GM23248 (cell line): ENCODE results near the gene BMAL2. TPM values are rescaled to one million over a fixed set of nuclear protein-coding genes. Genes with fewer than 3 reads are reported as not detected.

ENCODE experiments used
- DNase-seq: peaks from one replicate; pipeline ENCODE4 v3.0.0-alpha.2; 2015
- H2AFZ ChIP-seq: fragments of 200-600 bp; sonication (generic); 2 replicates; pipeline ENCODE4 v1.6.1; 2016; ENCODE audit warnings: antibody characterized with exemption
- H3F3A ChIP-seq: fragments of 200-600 bp; sonication (generic); 2 replicates; pipeline ENCODE4 v1.6.1; 2016; ENCODE audit warnings: mild to moderate bottlenecking, antibody characterized with exemption, mixed run types; ENCODE audit not compliant: insufficient read depth
- H3K27ac ChIP-seq: fragments of 200-600 bp; sonication (generic); 2 replicates; pipeline ENCODE4 v1.5.1; 2016; ENCODE audit warnings: mild to moderate bottlenecking
- H3K27me3 ChIP-seq: fragments of 200-600 bp; sonication (generic); replicated peaks from 2 replicates; pipeline ENCODE4 v1.6.1; 2016; ENCODE audit warnings: mild to moderate bottlenecking; ENCODE audit not compliant: insufficient read depth
- H3K36me3 ChIP-seq: fragments of 200-600 bp; sonication (generic); 2 replicates; pipeline ENCODE4 v1.6.1; 2016; ENCODE audit warnings: low read depth, mild to moderate bottlenecking
- H3K4me1 ChIP-seq: fragments of 200-600 bp; sonication (generic); 2 replicates; pipeline ENCODE4 v1.6.1; 2016; ENCODE audit warnings: mild to moderate bottlenecking; ENCODE audit not compliant: insufficient read depth
- H3K4me2 ChIP-seq: fragments of 200-600 bp; sonication (generic); one replicate; pipeline ENCODE4 v1.6.1; 2016; ENCODE audit warnings: mild to moderate bottlenecking; ENCODE audit not compliant: unreplicated experiment
- H3K4me3 ChIP-seq: fragments of 200-600 bp; sonication (generic); 2 replicates; pipeline ENCODE4 v1.5.1; 2016; ENCODE audit warnings: mild to moderate bottlenecking
- H3K79me2 ChIP-seq: fragments of 200-600 bp; sonication (generic); 2 replicates; pipeline ENCODE4 v1.6.1; 2016; ENCODE audit warnings: mild to moderate bottlenecking; ENCODE audit not compliant: insufficient read depth
- H3K9ac ChIP-seq: fragments of 200-600 bp; sonication (generic); 2 replicates; pipeline ENCODE4 v1.6.1; 2016; ENCODE audit warnings: mild to moderate bottlenecking
- H3K9me2 ChIP-seq: fragments of 200-600 bp; sonication (generic); 2 replicates; pipeline ENCODE4 v1.6.1; 2016; ENCODE audit warnings: mixed run types, mild to moderate bottlenecking, moderate library complexity; ENCODE audit not compliant: insufficient read depth
- H3K9me3 ChIP-seq: fragments of 200-600 bp; sonication (generic); one replicate; pipeline ENCODE4 v1.6.1; 2017; ENCODE audit warnings: low read depth
- H4K20me1 ChIP-seq: fragments of 200-600 bp; sonication (generic); 2 replicates; pipeline ENCODE4 v1.6.0; 2016; ENCODE audit not compliant: insufficient read depth
- EZH2 ChIP-seq: fragments of 200-600 bp; sonication (generic); IDR thresholded peaks from 2 replicates; pipeline ENCODE4 v1.6.1; 2018; ENCODE audit warnings: antibody characterized with exemption, mild to moderate bottlenecking; ENCODE audit not compliant: insufficient read depth, poor library complexity, severe bottlenecking
- EZH2phosphoT487 ChIP-seq: fragments of 200-600 bp; sonication (generic); IDR thresholded peaks from 2 replicates; pipeline ENCODE4 v1.6.1; 2018; ENCODE audit warnings: antibody characterized with exemption, moderate library complexity, mild to moderate bottlenecking, low read depth; ENCODE audit not compliant: insufficient read depth
- WGBS, 2 experiments: methylation state at CpG; one replicate each; pipeline ENCODE4 v1.1.6; 2015 to 2017; ENCODE audit warnings: low lambda C conversion rate in 2 of 2, low coverage in 1 of 2; ENCODE audit errors: missing lambda C conversion rate in 2 of 2; 5-methylcytosine and 5-hydroxymethylcytosine counted together
- in situ Hi-C: fragments of 300-500 bp; cut with MboI; formaldehyde crosslinking; loops from 2 replicates; pipeline ENCODE4 v1.15.0; 2020
- polyA plus RNA-seq: library from polyadenylated mRNA; unstranded; fragments of >200 nt; fragmentation: Nextera tagmentation; extraction: Ambion mirVana; gene quantifications from 2 replicates; pipeline ENCODE4 v1.2.1, GENCODE V29; 2016
- total RNA-seq: library from RNA; depleted of rRNA; stranded (reverse); fragments of >200 nt; shearing (Covaris generic); gene quantifications from 2 replicates; pipeline ENCODE4 v1.2.3, GENCODE V29; 2014

The BMAL2 gene
- total and polyA plus RNA-seq, 2 experiments from 2014 or later, result 14.9 to 27.3 TPM

- Histone ChIP-seq H3K9me2 (no peaks in the 10 kb centered on the region), H3K27me3 (no peaks in the 10 kb centered on the region), H4K20me1 (no peaks in the 10 kb centered on the region), H3K27ac (no peak overlapping the region), H3K9ac (no peak overlapping the region), H3F3A (peaks cover 13% of the 10 kb centered on the region; the same call in 1 of the 2 replicates), H2AFZ (no peak overlapping the region), H3K79me2 (no peaks in the 10 kb centered on the region), H3K4me3 (no peak overlapping the region), H3K4me2 (no peak overlapping the region), H3K4me1 (no peaks in the 10 kb centered on the region), H3K9me3 (no peaks in the 10 kb centered on the region), H3K36me3 (peaks cover 24% of the 10 kb centered on the region)
- in situ Hi-C loops, result loop anchor here (10.0 kb wide), 1 partner anchor 295 kb away; the partner anchor contains the start of gene TM7SF3
- whole genome bisulfite sequencing, 2 experiments, result 95 to 96% methylated on average over 2 of the region's 2 CpGs
- no peak for TF ChIP-seq EZH2
- no peak for TF ChIP-seq EZH2phosphoT487
- no peak for DNase-seq
Observed at GRCh38 chr12:27309293-27309994, 23.2 kb upstream of the BMAL2 start.

- H3K4me3 ChIP-seq, result no peak overlapping the region
- 98 to 100% methylated on average over 1 of the region's 1 CpG for WGBS, 2 experiments
- TF ChIP-seq EZH2phosphoT487, result no peak
- no peak for TF ChIP-seq EZH2
- no peaks in the 10 kb centered on the region for H4K20me1 ChIP-seq
- no peaks in the 10 kb centered on the region for H3K9me3 ChIP-seq
- no peaks in the 10 kb centered on the region for H3K4me1 ChIP-seq
- no peak overlapping the region for H2AFZ ChIP-seq
- H3K9ac ChIP-seq, result no peak overlapping the region
- peaks cover 11% of the 10 kb centered on the region; the same call in 1 of the 2 replicates for H3F3A ChIP-seq
- no peak for DNase-seq
- H3K27ac ChIP-seq, result no peak overlapping the region
- H3K9me2 ChIP-seq, result no peaks in the 10 kb centered on the region
- no peaks in the 10 kb centered on the region for H3K27me3 ChIP-seq
- peaks cover 27% of the 10 kb centered on the region for H3K36me3 ChIP-seq
- in situ Hi-C loops, result loop anchor here (10.0 kb wide), 2 partner anchors 175 to 295 kb away; partner anchors contain the start of gene TM7SF3
- no peaks in the 10 kb centered on the region for H3K79me2 ChIP-seq
- no peak overlapping the region for H3K4me2 ChIP-seq
Observed at GRCh38 chr12:27309995-27310315, 22.7 kb upstream of the BMAL2 start.

- peaks cover 36% of the 10 kb centered on the region; the same call in 1 of the 2 replicates for H3F3A ChIP-seq
- H2AFZ ChIP-seq, result no peak overlapping the region
- no peaks in the 10 kb centered on the region for H3K9me3 ChIP-seq
- peaks cover 13% of the 10 kb centered on the region for H3K4me1 ChIP-seq
- TF ChIP-seq EZH2phosphoT487 (no peak), EZH2 (no peak)
- in situ Hi-C loops, result loop anchor here (10.0 kb wide), 1 partner anchor 182 kb away; no protein-coding TSS in a partner anchor
- no peak for DNase-seq
- H3K79me2 ChIP-seq, result no peaks in the 10 kb centered on the region
- H3K27ac ChIP-seq, result no peak overlapping the region
- 94 to 95% methylated on average over 1 of the region's 1 CpG for WGBS, 2 experiments
- H3K4me3 ChIP-seq, result no peak overlapping the region
- H4K20me1 ChIP-seq, result no peaks in the 10 kb centered on the region
- H3K4me2 ChIP-seq, result no peak overlapping the region
- H3K9me2 ChIP-seq, result no peaks in the 10 kb centered on the region
- H3K36me3 ChIP-seq, result peaks cover 25% of the 10 kb centered on the region; the same call in 1 of the 2 replicates
- H3K9ac ChIP-seq, result no peak overlapping the region
- no peaks in the 10 kb centered on the region for H3K27me3 ChIP-seq
Observed at GRCh38 chr12:27316947-27317346, 15.7 kb upstream of the BMAL2 start.

GRCh38 chr12:27319409-27319808 is 13.2 kb upstream of the BMAL2 start:
- DNase-seq, result peak; percentile 85
- H2AFZ ChIP-seq, result no peak overlapping the region
- peaks cover 36% of the 10 kb centered on the region; the same call in 1 of the 2 replicates for H3F3A ChIP-seq
- H3K9me3 ChIP-seq, result no peaks in the 10 kb centered on the region
- TF ChIP-seq EZH2 (no peak), EZH2phosphoT487 (no peak)
- H3K27ac ChIP-seq, result peak overlapping the region; percentile 54
- no peaks in the 10 kb centered on the region for H4K20me1 ChIP-seq
- in situ Hi-C loops, result loop anchor here (10.0 kb wide), 1 partner anchor 185 kb away; no protein-coding TSS in a partner anchor
- no peak overlapping the region for H3K9ac ChIP-seq
- H3K79me2 ChIP-seq, result no peaks in the 10 kb centered on the region
- no peak overlapping the region for H3K4me3 ChIP-seq
- H3K36me3 ChIP-seq, result peaks cover 34% of the 10 kb centered on the region; the same call in 1 of the 2 replicates
- H3K27me3 ChIP-seq, result no peaks in the 10 kb centered on the region
- no peaks in the 10 kb centered on the region for H3K9me2 ChIP-seq
- peak overlapping the region; percentile 43 for H3K4me2 ChIP-seq
- peaks cover 18% of the 10 kb centered on the region for H3K4me1 ChIP-seq
- WGBS, 2 experiments, result 0 to 2% methylated on average over 1 of the region's 1 CpG
